GM18907 (cell line): ENCODE results near the gene ERP27.

Source experiments
- ATAC-seq: cut with Tn5 transposase; IDR thresholded peaks from one replicate; pipeline ENCODE4 v1.9.1; 2021; ENCODE audit warnings: mild to moderate bottlenecking, moderate library complexity; ENCODE audit not compliant: unreplicated experiment

Gene ERP27

DNA sequence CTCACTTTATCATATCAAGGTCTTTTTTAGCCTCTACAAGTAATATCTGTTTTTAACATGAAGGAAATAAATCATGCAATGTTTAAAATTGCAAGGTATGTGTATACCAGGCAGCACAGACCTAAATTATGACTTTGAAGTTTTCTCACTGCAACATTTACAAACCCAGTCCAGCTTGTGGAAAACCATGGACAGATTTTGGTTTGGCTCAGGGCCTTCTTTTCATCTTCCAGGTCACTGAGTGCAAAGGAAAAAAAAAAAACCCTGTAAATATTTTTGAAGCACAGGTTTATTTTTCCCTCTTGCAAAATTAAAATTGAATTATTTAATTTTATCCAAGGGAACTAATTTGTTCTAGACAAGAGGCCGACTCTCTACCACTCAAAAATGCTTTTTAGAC, 66.5 kb downstream of the ERP27 start:
- ATAC-seq: no peak

DNA sequence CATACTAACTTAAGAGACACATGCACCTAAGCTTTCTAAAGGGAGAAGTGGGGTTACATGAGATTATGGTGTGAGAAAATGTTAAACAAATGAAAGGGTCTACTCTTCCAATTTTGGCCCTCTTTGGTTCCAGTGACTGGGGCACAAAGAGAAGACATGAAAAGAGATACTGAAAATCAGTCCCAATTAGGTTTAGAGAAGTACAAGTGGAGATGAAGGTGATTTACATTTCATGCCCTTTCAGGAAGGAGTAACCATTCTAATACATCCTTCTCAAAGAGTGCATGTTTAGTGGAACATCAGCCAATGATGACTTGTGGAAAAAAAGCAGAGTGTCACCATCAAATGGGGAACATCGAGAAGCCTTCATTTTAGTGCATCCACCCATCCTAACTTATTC, 67.1 kb downstream of the ERP27 start:
- ATAC-seq: no peak

DNA sequence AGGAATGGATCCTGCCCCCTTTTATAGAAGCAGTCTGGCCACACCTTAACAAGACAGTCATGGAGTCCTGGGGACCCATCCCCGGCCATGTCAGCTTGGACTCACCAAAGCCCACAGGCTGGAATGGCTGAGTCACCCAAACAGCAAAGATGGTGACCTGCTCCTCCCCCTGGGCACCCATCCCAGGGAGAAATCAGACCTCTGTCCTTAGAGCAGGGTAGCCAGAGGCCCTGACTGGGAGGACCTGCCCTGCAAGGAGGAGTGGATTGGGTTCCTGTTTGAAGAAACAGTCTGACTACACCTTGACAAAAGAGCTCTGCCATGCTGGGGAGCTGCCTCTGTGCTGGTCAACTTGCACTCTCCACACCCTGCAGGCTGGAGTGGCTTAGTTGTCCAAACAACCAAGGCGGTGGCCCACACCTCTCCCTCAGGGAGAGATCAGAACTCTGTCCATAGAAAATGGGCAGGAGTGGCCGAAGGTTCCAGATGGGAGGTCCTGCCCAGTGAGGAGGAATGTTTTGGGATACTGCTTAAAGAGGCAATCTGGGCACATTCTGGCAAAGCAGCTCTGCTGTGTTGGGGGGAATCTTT, 69.3 kb downstream of the ERP27 start:
- no peak for ATAC-seq
